ENCODE data around the gene NOC4L.

DNA sequence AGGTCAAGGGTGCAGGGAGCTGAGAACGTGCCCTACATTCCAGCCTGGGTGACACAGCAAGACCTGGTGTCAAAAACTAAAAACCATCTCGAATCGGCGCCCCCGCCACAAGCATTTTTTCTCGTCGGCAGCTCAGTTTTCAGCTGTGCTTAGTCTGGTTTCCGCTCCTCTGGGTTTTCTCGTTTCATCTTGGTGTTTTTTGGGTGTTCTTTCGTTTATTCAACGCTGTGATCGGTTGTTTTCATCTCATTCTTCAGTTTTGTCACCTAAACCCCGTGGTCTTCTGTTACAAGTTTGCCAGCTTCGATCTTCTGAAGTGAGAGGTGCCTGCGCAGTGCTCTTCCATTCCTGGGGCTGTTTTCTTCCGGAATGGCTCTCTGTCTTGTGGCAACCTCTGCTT is 41.4 kb downstream of the NOC4L start:
- TF ChIP-seq, protein P1, sequence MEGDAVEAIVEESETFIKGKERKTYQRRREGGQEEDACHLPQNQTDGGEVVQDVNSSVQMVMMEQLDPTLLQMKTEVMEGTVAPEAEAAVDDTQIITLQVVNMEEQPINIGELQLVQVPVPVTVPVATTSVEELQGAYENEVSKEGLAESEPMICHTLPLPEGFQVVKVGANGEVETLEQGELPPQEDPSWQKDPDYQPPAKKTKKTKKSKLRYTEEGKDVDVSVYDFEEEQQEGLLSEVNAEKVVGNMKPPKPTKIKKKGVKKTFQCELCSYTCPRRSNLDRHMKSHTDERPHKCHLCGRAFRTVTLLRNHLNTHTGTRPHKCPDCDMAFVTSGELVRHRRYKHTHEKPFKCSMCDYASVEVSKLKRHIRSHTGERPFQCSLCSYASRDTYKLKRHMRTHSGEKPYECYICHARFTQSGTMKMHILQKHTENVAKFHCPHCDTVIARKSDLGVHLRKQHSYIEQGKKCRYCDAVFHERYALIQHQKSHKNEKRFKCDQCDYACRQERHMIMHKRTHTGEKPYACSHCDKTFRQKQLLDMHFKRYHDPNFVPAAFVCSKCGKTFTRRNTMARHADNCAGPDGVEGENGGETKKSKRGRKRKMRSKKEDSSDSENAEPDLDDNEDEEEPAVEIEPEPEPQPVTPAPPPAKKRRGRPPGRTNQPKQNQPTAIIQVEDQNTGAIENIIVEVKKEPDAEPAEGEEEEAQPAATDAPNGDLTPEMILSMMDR (IDR thresholded peaks at IDR 0.05), result no peak
- TF ChIP-seq POLR2A (IDR thresholded peaks at IDR 0.05; ENCODE audit: low read depth) (no peak), POLR2AphosphoS5 (IDR thresholded peaks at IDR 0.05) (no peak)
